Activated CD4-positive, alpha-beta T cell treated with anti-CD3 and anti-CD28 coated beads for 36 hours (primary cell): ENCODE measurements around the gene MKKS. TPM values are rescaled to one million over a fixed set of nuclear protein-coding genes. Genes with fewer than 3 reads are reported as not detected.
"Not testable (repeated sequence)": the region's sequence is repeated elsewhere in the genome, so short reads cannot be mapped to it uniquely, and the experiment has no call there.

ENCODE experiments used
- ATAC-seq: fragments of 200-7000 bp; cut with Tn5 transposase; one replicate; pipeline ENCODE4 v1.10.0; 2021; ENCODE audit warnings: mild to moderate bottlenecking, moderate library complexity
- CTCF ChIA-PET: fragments of 350-600 bp; sonication (Branson Sonifier 250); formaldehyde crosslinking; loops from one replicate; lab custom pipeline; 2021; ENCODE audit warnings: antibody characterized with exemption; lab: Charles Lee
- POLR2A ChIA-PET: fragments of 350-600 bp; sonication (Branson Sonifier 250); formaldehyde crosslinking; loops from one replicate; lab custom pipeline; 2021; ENCODE audit warnings: antibody characterized with exemption, inconsistent platforms; lab: Charles Lee
- DNase-seq: peaks from one replicate; pipeline ENCODE4 v3.0.0-alpha.2; 2020
- H3K27ac Mint-ChIP-seq: one replicate; pipeline ENCODE4 v1.8.0; 2021; ENCODE audit warnings: mixed read lengths
- H3K27me3 Mint-ChIP-seq: one replicate; pipeline ENCODE4 v1.8.0; 2021; ENCODE audit warnings: mixed read lengths
- H3K36me3 Mint-ChIP-seq: one replicate; pipeline ENCODE4 v1.8.0; 2021; ENCODE audit warnings: low read depth, mixed read lengths
- H3K4me1 Mint-ChIP-seq: one replicate; pipeline ENCODE4 v1.8.0; 2021; ENCODE audit warnings: mixed read lengths
- H3K4me3 Mint-ChIP-seq: one replicate; pipeline ENCODE4 v1.8.0; 2021; ENCODE audit warnings: mild to moderate bottlenecking, moderate library complexity, mixed read lengths
- H3K9me3 Mint-ChIP-seq: one replicate; pipeline ENCODE4 v1.8.0; 2021; ENCODE audit warnings: low read depth, mixed read lengths
- intact Hi-C, 2 experiments: fragments of 100-400 bp; cut with DNase I in 1 of 2; cut with micrococcal nuclease in 1 of 2; formaldehyde crosslinking; loops; one replicate each; pipeline versions ENCODE4 v1.14.2 to v1.15.1; 2022 to 2024; cut with DNase I, micrococcal nuclease
- total RNA-seq, 2 experiments: library from RNA; stranded (reverse); gene quantifications; one replicate each; pipeline ENCODE4 v1.2.3, GENCODE V29; 2021

Gene MKKS
- total RNA-seq, 2 experiments from 2014 or later, result 7.4 to 9.5 TPM

- intact Hi-C loops, result no loop called here
These were observed 18.9 kb downstream of the MKKS start for GRCh38 chr20:10415013-10415650.

GRCh38 chr20:10412591-10413408 is 21.2 kb downstream of the MKKS start:
- no peaks in the 10 kb centered on the region for H3K9me3 Mint-ChIP-seq
- POLR2A ChIA-PET, result no interaction called here

More at GRCh38 chr20:10415013-10415650, 18.9 kb downstream of the MKKS start:
- ATAC-seq (no peak), DNase-seq (no peak)
- peaks cover 12% of the 10 kb centered on the region for H3K4me1 Mint-ChIP-seq
- H3K36me3 Mint-ChIP-seq, result peaks cover 18% of the 10 kb centered on the region
- H3K9me3 Mint-ChIP-seq, result no peaks in the 10 kb centered on the region
- H3K4me3 Mint-ChIP-seq, result no peak overlapping the region
- H3K27me3 Mint-ChIP-seq, result no peaks in the 10 kb centered on the region
- CTCF ChIA-PET, result interaction anchor here (0.6 to 2.0 kb wide), 3 partner anchors 12 to 986 kb away, joined by 3 to 5 read pairs (median 4); no protein-coding TSS in a partner anchor
- H3K27ac Mint-ChIP-seq, result no peak overlapping the region
- POLR2A ChIA-PET, result no interaction called here

DNA sequence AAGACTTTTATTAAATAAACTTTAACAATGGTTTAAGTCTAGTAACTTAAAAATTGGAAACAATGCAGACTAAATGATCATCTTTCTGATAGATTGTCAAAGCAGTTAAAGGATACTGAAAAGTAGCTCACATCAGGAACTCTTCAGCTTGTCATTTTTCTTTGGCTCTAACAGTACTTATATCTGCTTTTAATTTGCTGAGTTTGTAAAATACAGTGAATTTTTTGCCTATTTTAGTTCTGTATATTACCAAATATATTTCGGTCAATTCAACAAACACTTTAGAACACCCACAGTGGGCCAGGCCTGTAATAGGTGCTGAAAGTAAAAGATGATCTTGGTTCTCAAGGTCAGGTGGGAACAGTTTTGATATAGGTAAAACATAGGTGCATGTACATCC is 22.3 kb downstream of the MKKS start:
- Mint-ChIP-seq H3K9me3 (no peaks in the 10 kb centered on the region), H3K27ac (no peak overlapping the region), H3K4me3 (no peak overlapping the region), H3K36me3 (peaks cover 13% of the 10 kb centered on the region), H3K4me1 (no peaks in the 10 kb centered on the region), H3K27me3 (no peaks in the 10 kb centered on the region)
- POLR2A ChIA-PET, result no interaction called here
- intact Hi-C loops, result no loop called here
- DNase-seq (no peak), ATAC-seq (no peak)
- CTCF ChIA-PET, result interaction anchor here (0.7 to 1.4 kb wide), 2 partner anchors 9 to 194 kb away, joined by 3 to 4 read pairs; no protein-coding TSS in a partner anchor

More at GRCh38 chr20:10412591-10413408, 21.2 kb downstream of the MKKS start:
- Mint-ChIP-seq H3K4me1 (peaks cover 3% of the 10 kb centered on the region), H3K27me3 (no peaks in the 10 kb centered on the region), H3K4me3 (no peak overlapping the region), H3K27ac (no peak overlapping the region), H3K36me3 (peaks cover 16% of the 10 kb centered on the region)
- intact Hi-C loops, result no loop called here
- ATAC-seq, result no peak
- CTCF ChIA-PET, result interaction anchor here (1.2 to 2.0 kb wide), 3 partner anchors 10 to 434 kb away, joined by 3 to 5 read pairs (median 4); no protein-coding TSS in a partner anchor
- DNase-seq, result no peak

GRCh38 chr20:10408108-10408813 is 25.8 kb downstream of the MKKS start:
- H3K27me3 Mint-ChIP-seq, result no peaks in the 10 kb centered on the region
- ATAC-seq (no peak), DNase-seq (no peak)
- H3K9me3 Mint-ChIP-seq, result no peaks in the 10 kb centered on the region
- H3K36me3 Mint-ChIP-seq, result peaks cover 4% of the 10 kb centered on the region
- POLR2A ChIA-PET, result no interaction called here
- peaks cover 3% of the 10 kb centered on the region for H3K4me1 Mint-ChIP-seq
- H3K4me3 Mint-ChIP-seq, result no peak overlapping the region
- intact Hi-C loops, result no loop called here
- CTCF ChIA-PET, result interaction anchor here (1.5 kb wide), 1 partner anchor 19 kb away, joined by 5 read pairs; no protein-coding TSS in a partner anchor
- no peak overlapping the region for H3K27ac Mint-ChIP-seq

DNA sequence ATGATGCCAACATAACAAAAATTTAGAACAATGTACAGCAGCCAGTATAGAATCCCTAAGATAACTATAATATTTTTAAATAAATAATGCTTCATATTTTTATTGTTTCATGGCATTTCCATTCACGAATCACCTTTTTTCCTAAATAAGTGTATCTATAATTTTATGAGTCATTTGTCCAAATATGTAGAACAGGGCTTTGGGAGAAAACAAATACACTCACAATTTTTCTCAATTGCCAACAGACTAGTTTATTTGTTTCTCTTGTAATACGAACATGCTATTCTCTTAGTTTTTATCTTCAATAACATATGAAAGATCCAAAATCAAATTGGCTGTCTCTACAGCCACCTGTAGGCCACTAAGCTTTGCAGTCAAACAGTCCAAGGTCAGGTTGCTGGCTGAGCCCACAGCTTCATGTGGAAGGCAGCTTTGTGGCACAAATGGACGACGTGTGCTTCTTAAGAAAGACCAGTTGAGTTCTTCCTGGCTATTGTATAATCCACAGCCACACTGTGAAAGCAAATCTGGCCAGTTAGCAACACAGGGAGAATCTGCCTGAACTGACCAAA is 29.0 kb downstream of the MKKS start:
- Mint-ChIP-seq H3K4me1 (peaks cover 6% of the 10 kb centered on the region), H3K27ac (no peak overlapping the region), H3K36me3 (peaks cover 4% of the 10 kb centered on the region), H3K4me3 (no peak overlapping the region), H3K9me3 (no peaks in the 10 kb centered on the region), H3K27me3 (no peaks in the 10 kb centered on the region)
- ATAC-seq (no peak), DNase-seq (no peak)
- intact Hi-C loops, result no loop called here
- ChIA-PET POLR2A (no interaction called here), CTCF (no interaction called here)

- CTCF ChIA-PET, result no interaction called here
- ATAC-seq, result no peak
- H3K27ac Mint-ChIP-seq, result no peak overlapping the region
These were observed 29.9 kb downstream of the MKKS start for GRCh38 chr20:10404023-10404628.

DNA sequence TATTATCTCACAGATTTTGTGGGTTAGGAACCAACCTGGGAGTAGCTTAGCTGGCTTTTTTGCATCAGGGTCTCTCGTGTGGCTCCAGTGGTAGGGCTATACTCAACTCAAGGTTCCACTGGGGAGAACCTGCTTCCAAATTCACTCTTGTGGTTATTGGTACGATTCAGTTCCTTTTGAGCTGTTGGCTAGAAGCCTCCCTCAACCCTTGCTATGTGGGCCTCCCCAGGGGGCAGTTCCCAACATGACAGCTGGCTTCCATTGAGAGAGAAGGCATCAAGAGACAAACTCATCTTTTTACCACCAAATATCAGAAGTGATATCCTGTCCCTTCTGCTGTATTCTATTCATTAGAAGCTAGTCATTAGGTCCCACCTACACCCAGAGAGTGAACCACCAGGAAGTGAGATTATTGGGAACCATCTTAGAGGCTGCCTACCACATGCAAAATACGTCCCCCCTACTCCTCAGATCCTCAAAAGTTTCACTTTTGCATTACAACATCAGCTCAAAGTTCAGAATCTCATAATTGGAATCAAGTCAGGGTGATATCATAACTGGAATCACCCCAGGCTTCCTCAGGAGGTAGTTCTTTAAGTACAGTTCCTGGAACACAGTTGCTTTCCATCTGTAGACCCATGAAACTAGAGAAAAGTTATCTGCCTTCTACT is 30.9 kb downstream of the MKKS start:
- ATAC-seq, result peak; percentile 19
- no peaks in the 10 kb centered on the region for H3K27me3 Mint-ChIP-seq
- H3K27ac Mint-ChIP-seq, result peak overlapping the region; percentile 21
- DNase-seq, result no peak
- ChIA-PET CTCF (interaction anchor here (1.0 to 1.1 kb wide), 2 partner anchors 8 to 11 kb away, joined by 4 to 5 read pairs; no protein-coding TSS in a partner anchor), POLR2A (no interaction called here)
- H3K4me3 Mint-ChIP-seq, result no peak overlapping the region
- intact Hi-C loops, result no loop called here
- no peaks in the 10 kb centered on the region for H3K9me3 Mint-ChIP-seq
- peaks cover 4% of the 10 kb centered on the region for H3K36me3 Mint-ChIP-seq
- peaks cover 6% of the 10 kb centered on the region for H3K4me1 Mint-ChIP-seq

More at GRCh38 chr20:10404023-10404628, 29.9 kb downstream of the MKKS start:
- H3K9me3 Mint-ChIP-seq, result no peaks in the 10 kb centered on the region
- DNase-seq, result no peak
- peaks cover 4% of the 10 kb centered on the region for H3K36me3 Mint-ChIP-seq
- H3K4me3 Mint-ChIP-seq, result no peak overlapping the region
- intact Hi-C loops, result no loop called here
- no peaks in the 10 kb centered on the region for H3K27me3 Mint-ChIP-seq
- peaks cover 6% of the 10 kb centered on the region for H3K4me1 Mint-ChIP-seq
- POLR2A ChIA-PET, result no interaction called here

GRCh38 chr20:10398834-10399369 is 35.1 kb downstream of the MKKS start:
- POLR2A ChIA-PET, result no interaction called here
- Mint-ChIP-seq H3K27ac (no peak overlapping the region), H3K9me3 (no peaks in the 10 kb centered on the region), H3K27me3 (no peaks in the 10 kb centered on the region), H3K4me1 (peaks cover 6% of the 10 kb centered on the region), H3K36me3 (no peaks in the 10 kb centered on the region), H3K4me3 (no peak overlapping the region)
- intact Hi-C loops, result no loop called here
- DNase-seq (no peak), ATAC-seq (no peak)
- CTCF ChIA-PET, result no interaction called here

GRCh38 chr20:10394752-10395151 is 39.3 kb downstream of the MKKS start:
- H3K4me3 Mint-ChIP-seq, POLR2A ChIA-PET, H3K36me3 Mint-ChIP-seq, H3K4me1 Mint-ChIP-seq, H3K27ac Mint-ChIP-seq, DNase-seq, H3K9me3 Mint-ChIP-seq, intact Hi-C loops, CTCF ChIA-PET, H3K27me3 Mint-ChIP-seq, ATAC-seq: not testable (repeated sequence)

DNA sequence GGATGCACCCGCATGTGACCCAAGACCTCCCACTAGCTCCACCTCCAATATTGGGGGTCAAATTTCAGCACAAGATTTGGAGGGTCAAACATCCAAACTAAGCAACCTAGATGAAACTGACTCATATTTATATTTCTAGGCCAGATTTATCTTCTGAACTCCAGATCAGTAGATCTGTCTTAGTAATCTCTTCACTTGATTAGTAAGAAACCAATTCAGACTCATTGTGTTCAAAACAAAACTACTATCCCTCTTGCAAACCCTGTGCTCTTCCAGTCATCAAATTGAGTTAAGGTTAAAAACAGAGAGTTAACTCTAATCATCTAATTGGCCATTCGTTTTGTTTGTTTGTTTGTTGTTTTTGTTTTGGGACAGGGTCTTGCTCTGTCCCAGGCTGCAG is 43.3 kb downstream of the MKKS start:
- peaks cover 6% of the 10 kb centered on the region for H3K27me3 Mint-ChIP-seq
- intact Hi-C loops, result no loop called here
- no peak overlapping the region for H3K4me3 Mint-ChIP-seq
- CTCF ChIA-PET, result no interaction called here
- POLR2A ChIA-PET, result interaction anchor here (0.7 kb wide), 1 partner anchor 131 kb away, joined by 3 read pairs; no protein-coding TSS in a partner anchor
- no peak for ATAC-seq
- no peaks in the 10 kb centered on the region for H3K9me3 Mint-ChIP-seq
- H3K4me1 Mint-ChIP-seq, result no peaks in the 10 kb centered on the region
- no peaks in the 10 kb centered on the region for H3K36me3 Mint-ChIP-seq
- H3K27ac Mint-ChIP-seq, result no peak overlapping the region
- DNase-seq, result no peak
